Keratinocyte (primary cell): ENCODE results near the gene UBE2C. TPM values are rescaled to one million over a fixed set of nuclear protein-coding genes. Genes with fewer than 3 reads are reported as not detected.

Source experiments
- DNase-seq: peaks from one replicate; pipeline ENCODE4 v3.0.0-alpha.2; 2011; ENCODE audit warnings: low read depth, missing footprints, low spot score
- FAIRE-seq: peaks from 2 replicates; lab custom pipeline; 2011; peaks lifted over from hg19 to GRCh38; lab: Jason Lieb, UNC
- H2AFZ ChIP-seq: 2 replicates; pipeline ENCODE4 v1.6.0; 2012; ENCODE audit warnings: low read length, control low read depth, inconsistent platforms; ENCODE audit not compliant: control insufficient read depth
- H3K27ac ChIP-seq: 2 replicates; pipeline ENCODE4 v1.5.1; 2011; ENCODE audit warnings: low read length; ENCODE audit not compliant: control insufficient read depth, insufficient read depth
- H3K27me3 ChIP-seq: 3 replicates; pipeline ENCODE4 v1.6.0; 2011; ENCODE audit warnings: low read length; ENCODE audit not compliant: control insufficient read depth, insufficient read depth; ENCODE audit errors: extremely low read depth
- H3K36me3 ChIP-seq, 2 experiments: 2 replicates in 1 of 2; 3 replicates in 1 of 2; pipeline ENCODE4 v1.5.1; 2011; ENCODE audit warnings: low read length in 2 of 2, mild to moderate bottlenecking in 1 of 2; ENCODE audit not compliant: control insufficient read depth in 2 of 2, insufficient read depth in 2 of 2; ENCODE audit errors: extremely low read depth in 1 of 2
- H3K4me1 ChIP-seq: 3 replicates; pipeline ENCODE4 v1.5.1; 2011; ENCODE audit warnings: low read length; ENCODE audit not compliant: control insufficient read depth, insufficient read depth; ENCODE audit errors: extremely low read depth
- H3K4me2 ChIP-seq: 3 replicates; pipeline ENCODE4 v1.6.0; 2011; ENCODE audit warnings: low read depth, low read length; ENCODE audit not compliant: control insufficient read depth, insufficient read depth; ENCODE audit errors: extremely low read depth
- H3K4me3 ChIP-seq, 3 experiments: fragments of 200-600 bp in 1 of 3; sonication (generic) in 1 of 3; 2 replicates in 2 of 3; 3 replicates in 1 of 3; pipeline ENCODE4 v1.5.1; 2011 to 2016; ENCODE audit warnings: low read length in 3 of 3, mild to moderate bottlenecking in 3 of 3, control low read depth in 2 of 3, inconsistent platforms in 1 of 3, low read depth in 1 of 3, mixed read lengths in 1 of 3, mixed run types in 1 of 3, moderate library complexity in 1 of 3; ENCODE audit not compliant: control insufficient read depth in 2 of 3, insufficient read depth in 2 of 3; ENCODE audit errors: extremely low read depth in 1 of 3
- H3K79me2 ChIP-seq: 2 replicates; pipeline ENCODE4 v1.6.0; 2012; ENCODE audit warnings: low read length; ENCODE audit not compliant: control insufficient read depth, insufficient read depth
- H3K9ac ChIP-seq: 3 replicates; pipeline ENCODE4 v1.6.0; 2011; ENCODE audit warnings: low read length; ENCODE audit not compliant: control insufficient read depth, insufficient read depth; ENCODE audit errors: extremely low read depth
- H3K9me1 ChIP-seq: 3 replicates; pipeline ENCODE4 v1.6.0; 2011; ENCODE audit warnings: low read length; ENCODE audit not compliant: control insufficient read depth, insufficient read depth; ENCODE audit errors: extremely low read depth
- H3K9me3 ChIP-seq: 2 replicates; pipeline ENCODE4 v1.5.1; 2012; ENCODE audit warnings: low read depth, low read length; ENCODE audit not compliant: control insufficient read depth
- H4K20me1 ChIP-seq: 3 replicates; pipeline ENCODE4 v1.6.0; 2011; ENCODE audit warnings: low read length; ENCODE audit not compliant: control insufficient read depth, insufficient read depth; ENCODE audit errors: extremely low read depth
- CTCF ChIP-seq, 3 experiments: IDR thresholded peaks in 1 of 3; conservative IDR thresholded peaks in 1 of 3; optimal IDR thresholded peaks in 1 of 3; 2 replicates in 2 of 3; 3 replicates in 1 of 3; pipeline versions ENCODE3 to v1.5.1; 2011; ENCODE audit warnings: low read length in 3 of 3, mild to moderate bottlenecking in 3 of 3, moderate library complexity in 2 of 3, control low read depth in 1 of 3, inconsistent platforms in 1 of 3; ENCODE audit not compliant: insufficient read depth in 2 of 3; ENCODE audit errors: extremely low read depth in 1 of 3
- EZH2 ChIP-seq: IDR thresholded peaks from one replicate; pipeline ENCODE4 v1.6.1; 2012; ENCODE audit warnings: inconsistent platforms, mild to moderate bottlenecking, low read length, moderate library complexity
- dilution Hi-C: fragments of 300-500 bp; cut with MboI; formaldehyde crosslinking; loops from one replicate; pipeline ENCODE4 v1.7.0; 2020; ENCODE audit warnings: low sequenced_read_pairs; ENCODE audit not compliant: extremely low pct_ligation_motif_present
- polyA plus RNA-seq, 5 experiments: library from polyadenylated mRNA; depleted of rRNA in 3 of 5; stranded (reverse) in 3 of 5; stranded (forward) in 1 of 5; unstranded in 1 of 5; fragments of >200 nt; gene quantifications; 1 replicate in 1 of 5; 2 replicates in 3 of 5; 3 replicates in 1 of 5; pipeline versions ENCODE4 v1.2.1 to v1.2.3, GENCODE V29; 2011 to 2012; ENCODE audit warnings: missing spikeins in 2 of 5, low read depth in 1 of 5, low replicate concordance in 1 of 5

Gene UBE2C
- polyA plus RNA-seq, 1 donor (not counting 4 experiments of a cell fraction or from before 2014, with no cell fraction given) = 46.6 TPM

GRCh38 chr20:45768479-45768878 lies 44.0 kb upstream of the UBE2C start:
- no peak for FAIRE-seq

GRCh38 chr20:45771182-45771759 lies 41.2 kb upstream of the UBE2C start:
- peak; percentile 74 for FAIRE-seq
- dilution Hi-C loops = no loop called here

More at GRCh38 chr20:45768479-45768878, 44.0 kb upstream of the UBE2C start:
- Histone ChIP-seq H2AFZ (no peak overlapping the region), H3K9ac (no peak overlapping the region), H4K20me1 (no peaks in the 10 kb centered on the region), H3K27me3 (no peaks in the 10 kb centered on the region), H3K9me3 (no peaks in the 10 kb centered on the region), H3K4me2 (no peak overlapping the region), H3K4me1 (no peaks in the 10 kb centered on the region), H3K4me3 (no peak overlapping the region), H3K27ac (no peak overlapping the region), H3K9me1 (no peaks in the 10 kb centered on the region), H3K36me3 (no peaks in the 10 kb centered on the region), H3K79me2 (no peaks in the 10 kb centered on the region)
- dilution Hi-C loops = no loop called here
- TF ChIP-seq EZH2 (no peak), CTCF (optimal IDR thresholded peaks at IDR 0.05 in 1 of 3, IDR thresholded peaks at IDR 0.05 in 1 of 3, conservative IDR thresholded peaks at IDR 0.05 in 1 of 3; ENCODE audit: extremely low read depth in 1 of 3, insufficient read depth in 2 of 3, low read length in 3 of 3) (no peak)
- DNase-seq = no peak

More at GRCh38 chr20:45771182-45771759, 41.2 kb upstream of the UBE2C start:
- no peaks in the 10 kb centered on the region for H3K9me3 ChIP-seq
- H3K9ac ChIP-seq = no peak overlapping the region
- H3K36me3 ChIP-seq = no peaks in the 10 kb centered on the region
- H3K9me1 ChIP-seq = no peaks in the 10 kb centered on the region
- TF ChIP-seq EZH2 (no peak), CTCF (optimal IDR thresholded peaks at IDR 0.05 in 1 of 3, IDR thresholded peaks at IDR 0.05 in 1 of 3, conservative IDR thresholded peaks at IDR 0.05 in 1 of 3; ENCODE audit: extremely low read depth in 1 of 3, insufficient read depth in 2 of 3, low read length in 3 of 3) (peak; percentile 83 to 91 (median 83))
- peak overlapping the region; percentile 57 for H2AFZ ChIP-seq
- no peak overlapping the region for H3K4me3 ChIP-seq
- H4K20me1 ChIP-seq = no peaks in the 10 kb centered on the region
- no peaks in the 10 kb centered on the region for H3K79me2 ChIP-seq
- H3K27me3 ChIP-seq = no peaks in the 10 kb centered on the region
- no peak overlapping the region for H3K4me2 ChIP-seq
- H3K4me1 ChIP-seq = no peaks in the 10 kb centered on the region
- H3K27ac ChIP-seq = no peak overlapping the region
- DNase-seq = no peak
